MM.1S (cell line): ENCODE results near the gene SOWAHB.

ENCODE experiments used
- DNase-seq: peaks from one replicate; pipeline ENCODE4 v3.0.0-alpha.2; 2015
- H2AFZ ChIP-seq: fragments of 300-600 bp; sonication (generic); 2 replicates; pipeline ENCODE4 v1.6.0; 2016; ENCODE audit warnings: antibody characterized with exemption, low read length
- H3F3A ChIP-seq: fragments of 300-600 bp; sonication (generic); 2 replicates; pipeline ENCODE4 v1.6.1; 2016; ENCODE audit warnings: mild to moderate bottlenecking, antibody characterized with exemption, low read length, moderate library complexity, mixed read lengths; ENCODE audit not compliant: insufficient read depth
- H3K27ac ChIP-seq: fragments of 300-600 bp; sonication (generic); 2 replicates; pipeline ENCODE4 v1.5.1; 2016; ENCODE audit warnings: mild to moderate bottlenecking, low read length
- H3K27me3 ChIP-seq: fragments of 300-600 bp; sonication (generic); replicated peaks from 2 replicates; pipeline ENCODE4 v1.6.0; 2016; ENCODE audit warnings: low read length; ENCODE audit not compliant: insufficient read depth
- H3K36me3 ChIP-seq: fragments of 300-600 bp; sonication (generic); replicated peaks from 2 replicates; pipeline ENCODE4 v1.6.1; 2016; ENCODE audit warnings: mild to moderate bottlenecking, low read length, mixed read lengths; ENCODE audit not compliant: insufficient read depth
- H3K4me1 ChIP-seq: fragments of 300-600 bp; sonication (generic); 2 replicates; pipeline ENCODE4 v1.6.1; 2016; ENCODE audit warnings: low read length, mixed read lengths
- H3K4me2 ChIP-seq: fragments of 300-600 bp; sonication (generic); 2 replicates; pipeline ENCODE4 v1.6.0; 2016; ENCODE audit warnings: low read depth, low read length
- H3K4me3 ChIP-seq: fragments of 300-600 bp; sonication (generic); 2 replicates; pipeline ENCODE4 v1.5.1; 2016; ENCODE audit warnings: low read length, mixed read lengths
- H3K79me2 ChIP-seq: fragments of 300-600 bp; sonication (generic); 2 replicates; pipeline ENCODE4 v1.6.1; 2016; ENCODE audit warnings: mixed run types, low read length, mixed read lengths
- H3K9ac ChIP-seq: fragments of 300-600 bp; sonication (generic); 2 replicates; pipeline ENCODE4 v1.6.1; 2016; ENCODE audit warnings: low read length, mixed read lengths
- H3K9me2 ChIP-seq: fragments of 300-600 bp; sonication (generic); replicated peaks from 2 replicates; pipeline ENCODE4 v1.6.1; 2016; ENCODE audit warnings: mild to moderate bottlenecking, low read length, mixed read lengths; ENCODE audit not compliant: insufficient read depth
- H3K9me3 ChIP-seq: fragments of 300-600 bp; sonication (generic); replicated peaks from 2 replicates; pipeline ENCODE4 v1.6.1; 2016; ENCODE audit warnings: mild to moderate bottlenecking, low read length, mixed read lengths; ENCODE audit not compliant: insufficient read depth
- H4K20me1 ChIP-seq: fragments of 300-600 bp; sonication (generic); 2 replicates; pipeline ENCODE4 v1.6.1; 2016; ENCODE audit warnings: mild to moderate bottlenecking, low read length, moderate library complexity, mixed read lengths; ENCODE audit not compliant: insufficient read depth
- CTCF ChIP-seq: fragments of 300-600 bp; sonication (generic); IDR thresholded peaks from 2 replicates; pipeline ENCODE4 v1.5.1; 2016; ENCODE audit warnings: antibody characterized with exemption, low read length, mixed read lengths
- EZH2 ChIP-seq: fragments of 300-600 bp; sonication (generic); optimal IDR thresholded peaks from 2 replicates; pipeline ENCODE3; 2017; ENCODE audit warnings: low read depth, mild to moderate bottlenecking, antibody characterized with exemption, low read length, mixed read lengths
- EZH2phosphoT487 ChIP-seq: fragments of 300-600 bp; sonication (generic); IDR thresholded peaks from 2 replicates; pipeline ENCODE4 v1.6.1; 2018; ENCODE audit warnings: antibody characterized with exemption, low read length

Gene SOWAHB

GRCh38 chr4:76886848-76887441 lies 11.0 kb downstream of the SOWAHB start:
- no peak overlapping the region for H3K4me3 ChIP-seq
- no peaks in the 10 kb centered on the region for H3K9me3 ChIP-seq
- H3K4me1 ChIP-seq = no peaks in the 10 kb centered on the region
- DNase-seq = no peak
- no peak overlapping the region for H3K9ac ChIP-seq
- no peaks in the 10 kb centered on the region for H3K36me3 ChIP-seq
- H4K20me1 ChIP-seq = no peaks in the 10 kb centered on the region
- H3K4me2 ChIP-seq = no peak overlapping the region
- no peak for TF ChIP-seq EZH2phosphoT487
- TF ChIP-seq CTCF = no peak
- no peak for TF ChIP-seq EZH2
- H3K79me2 ChIP-seq = no peaks in the 10 kb centered on the region
- no peaks in the 10 kb centered on the region for H3K9me2 ChIP-seq
- no peak overlapping the region for H2AFZ ChIP-seq
- no peaks in the 10 kb centered on the region for H3F3A ChIP-seq
- no peaks in the 10 kb centered on the region for H3K27me3 ChIP-seq
- H3K27ac ChIP-seq = no peak overlapping the region

- no peaks in the 10 kb centered on the region for H3K9me3 ChIP-seq
- H3K4me3 ChIP-seq = no peak overlapping the region
- DNase-seq = no peak
- H2AFZ ChIP-seq = no peak overlapping the region
- H3K9me2 ChIP-seq = no peaks in the 10 kb centered on the region
- no peaks in the 10 kb centered on the region for H3K79me2 ChIP-seq
- no peak overlapping the region for H3K27ac ChIP-seq
- no peak overlapping the region for H3K4me2 ChIP-seq
- H3K4me1 ChIP-seq = no peaks in the 10 kb centered on the region
- H3F3A ChIP-seq = no peaks in the 10 kb centered on the region
- no peaks in the 10 kb centered on the region for H3K36me3 ChIP-seq
- H3K9ac ChIP-seq = no peak overlapping the region
- TF ChIP-seq EZH2phosphoT487 = no peak
- no peak for TF ChIP-seq EZH2
- TF ChIP-seq CTCF = no peak
- no peaks in the 10 kb centered on the region for H4K20me1 ChIP-seq
- no peaks in the 10 kb centered on the region for H3K27me3 ChIP-seq
Observed at GRCh38 chr4:76886214-76886613, 11.7 kb downstream of the SOWAHB start.

- no peak overlapping the region for H2AFZ ChIP-seq
- TF ChIP-seq EZH2 = no peak
- TF ChIP-seq EZH2phosphoT487 = no peak
- TF ChIP-seq CTCF = no peak
- no peak overlapping the region for H3K4me2 ChIP-seq
- H3F3A ChIP-seq = no peaks in the 10 kb centered on the region
- H3K27me3 ChIP-seq = no peaks in the 10 kb centered on the region
- H3K4me1 ChIP-seq = no peaks in the 10 kb centered on the region
- no peak overlapping the region for H3K4me3 ChIP-seq
- no peaks in the 10 kb centered on the region for H3K36me3 ChIP-seq
- no peaks in the 10 kb centered on the region for H3K9me3 ChIP-seq
- no peak overlapping the region for H3K9ac ChIP-seq
- H3K9me2 ChIP-seq = no peaks in the 10 kb centered on the region
- no peak overlapping the region for H3K27ac ChIP-seq
- no peaks in the 10 kb centered on the region for H3K79me2 ChIP-seq
- H4K20me1 ChIP-seq = no peaks in the 10 kb centered on the region
- no peak for DNase-seq
Observed at GRCh38 chr4:76883147-76883546, 14.8 kb downstream of the SOWAHB start.
